K562 (cell line): ENCODE data around the gene PACRG. TPM values are rescaled to one million over a fixed set of nuclear protein-coding genes. Genes with fewer than 3 reads are reported as not detected.

Source experiments
- CEBPZ ChIP-seq: fragments of 150-350 bp; IDR thresholded peaks from 2 replicates; pipeline ENCODE4 v1.6.1; 2014; ENCODE audit warnings: low read depth, mild to moderate bottlenecking, low read length, borderline replicate concordance
- CREB1 ChIP-seq, 2 experiments: sonication (generic) in 1 of 2; formaldehyde crosslinking in 1 of 2; IDR thresholded peaks; 2 replicates each; pipeline versions ENCODE4 v1.6.1 to v1.8.0; 2012 to 2022; ENCODE audit warnings: inconsistent platforms in 1 of 2, mild to moderate bottlenecking in 1 of 2, missing genetic modification reagents in 1 of 2, moderate library complexity in 1 of 2
- HDGF ChIP-seq: fragments of 450-650 bp; IDR thresholded peaks from 2 replicates; pipeline ENCODE4 v1.6.1; 2016
- NR2C2 ChIP-seq, 2 experiments: fragments of 200-800 bp in 1 of 2; sonication (Bioruptor generic) in 1 of 2; sonication (generic) in 1 of 2; formaldehyde crosslinking in 1 of 2; IDR thresholded peaks; 2 replicates each; pipeline versions ENCODE4 v1.6.1 to v1.8.0; 2016 to 2022; ENCODE audit warnings: mild to moderate bottlenecking in 1 of 2, missing compliant biosample characterization in 1 of 2, missing genetic modification characterization in 1 of 2, missing genetic modification reagents in 1 of 2
- PATZ1 ChIP-seq: fragments of 250-450 bp; sonication (Bioruptor Pico); IDR thresholded peaks from 2 replicates; pipeline ENCODE4 v1.5.0; 2020; ENCODE audit warnings: mild to moderate bottlenecking, borderline replicate concordance
- PBX2 ChIP-seq, 2 experiments: IDR thresholded peaks in 1 of 2; conservative IDR thresholded peaks in 1 of 2; 2 replicates each; pipeline ENCODE4 v1.6.1; 2016; ENCODE audit warnings: low read depth in 2 of 2, mild to moderate bottlenecking in 1 of 2, missing compliant biosample characterization in 1 of 2, missing genetic modification characterization in 1 of 2, moderate library complexity in 1 of 2
- PHF21A ChIP-seq: fragments of 450-650 bp; IDR thresholded peaks from 2 replicates; pipeline ENCODE4 v1.6.1; 2017; ENCODE audit warnings: low read depth, borderline replicate concordance
- STAT6 ChIP-seq: sonication (generic); formaldehyde crosslinking; IDR thresholded peaks from 2 replicates; pipeline ENCODE4 v1.8.1; 2023; ENCODE audit warnings: mild to moderate bottlenecking, missing genetic modification reagents
- ZBTB43 ChIP-seq: sonication (generic); formaldehyde crosslinking; IDR thresholded peaks from 2 replicates; pipeline ENCODE4 v1.8.0; 2023; ENCODE audit warnings: mild to moderate bottlenecking, missing genetic modification reagents
- ZNF280A ChIP-seq: fragments of 450-650 bp; IDR thresholded peaks from 2 replicates; pipeline ENCODE4 v1.6.1; 2018; ENCODE audit warnings: mild to moderate bottlenecking, low read depth; ENCODE audit not compliant: partially characterized antibody
- polyA plus RNA-seq, 8 experiments: library from polyadenylated mRNA; depleted of rRNA in 4 of 8; stranded (reverse) in 5 of 8; unstranded in 3 of 8; fragments of >200 nt; fragmentation: Nextera tagmentation in 2 of 8; fragmentation: Illumina TruSeq in 1 of 8; extraction: Ambion mirVana in 2 of 8; extraction: Trizol in 1 of 8; gene quantifications; 2 replicates each; pipeline versions ENCODE4 v1.2.1 to v1.2.3, GENCODE V29; 2011 to 2014; ENCODE audit warnings: inconsistent platforms in 1 of 8, missing spikeins in 1 of 8
- total RNA-seq, 7 experiments: library from RNA; depleted of rRNA in 6 of 7; stranded (reverse); fragments of >200 nt in 6 of 7; fragmentation: Illumina TruSeq in 2 of 7; extraction: Trizol in 2 of 7; gene quantifications; 2 replicates each; pipeline versions ENCODE4 v1.2.1 to v1.2.3, GENCODE V29; 2011 to 2021; ENCODE audit warnings: low replicate concordance in 1 of 7

PACRG gene
- total and polyA plus RNA-seq, 9 of the 15 experiments (the other 6 are each of a cell fraction or from before 2014, with no cell fraction given), result 0.04 TPM; not detected in 8

GRCh38 chr6:163180874-163181541 lies 453.2 kb downstream of the PACRG start (continued):
- no peak for TF ChIP-seq CEBPZ
- no peak for TF ChIP-seq HDGF
- TF ChIP-seq PATZ1 (CRISPR knock-in tag), result no peak
- TF ChIP-seq PBX2 (CRISPR knock-in tag; IDR thresholded peaks at IDR 0.05; ENCODE audit: low read depth), result no peak
- TF ChIP-seq PBX2 (tag; conservative IDR thresholded peaks at IDR 0.05; ENCODE audit: low read depth), result 0 out of 2 replicates have a peak, but pooled peaks have one; percentile 8
- no peak for TF ChIP-seq ZBTB43
- TF ChIP-seq ZNF280A, result no peak
- TF ChIP-seq CREB1 (IDR thresholded peaks at IDR 0.05), result no peak
- TF ChIP-seq CREB1 (CRISPR knock-in tag; IDR thresholded peaks at IDR 0.05), result no peak
- TF ChIP-seq NR2C2 (CRISPR knock-in tag; IDR thresholded peaks at IDR 0.05), result peak; percentile 94
- peak; percentile 98 for TF ChIP-seq NR2C2 (tag; IDR thresholded peaks at IDR 0.05)
- TF ChIP-seq PHF21A, result 0 out of 2 replicates have a peak, but pooled peaks have one; percentile 19
- no peak for TF ChIP-seq STAT6
